ENCODE results near the gene SLC10A3. TPM values are rescaled to one million over a fixed set of nuclear protein-coding genes. Genes with fewer than 3 reads are reported as not detected.

Gene SLC10A3
- total RNA-seq, 1 donor from 2014 or later, result 28.9 TPM

- DNase-seq (ENCODE audit: low spot score), result no peak
- H3K9me3 Mint-ChIP-seq (ENCODE audit: low read depth), result no peaks in the 10 kb centered on the region
- no peak overlapping the region for H3K27ac Mint-ChIP-seq (ENCODE audit: unreplicated experiment)
- TF ChIP-seq CTCF (IDR thresholded peaks at IDR 0.05), result no peak
- H3K36me3 Mint-ChIP-seq (ENCODE audit: low read depth), result peaks cover 7% of the 10 kb centered on the region
- peaks cover 14% of the 10 kb centered on the region for H3K4me1 Mint-ChIP-seq (ENCODE audit: low read depth)
- H3K27me3 Mint-ChIP-seq (ENCODE audit: low read depth), result no peaks in the 10 kb centered on the region
- H3K4me3 Mint-ChIP-seq (ENCODE audit: unreplicated experiment), result no peak overlapping the region
Measured at GRCh38 chrX:154445776-154446175, 44.7 kb downstream of the SLC10A3 start.

- Mint-ChIP-seq H3K4me1 (ENCODE audit: low read depth) (peaks cover 14% of the 10 kb centered on the region), H3K36me3 (ENCODE audit: low read depth) (peaks cover 7% of the 10 kb centered on the region), H3K27ac (ENCODE audit: unreplicated experiment) (peak overlapping the region; percentile 61), H3K27me3 (ENCODE audit: low read depth) (no peaks in the 10 kb centered on the region), H3K9me3 (ENCODE audit: low read depth) (no peaks in the 10 kb centered on the region), H3K4me3 (ENCODE audit: unreplicated experiment) (peak overlapping the region; percentile 62)
- DNase-seq (ENCODE audit: low spot score), result peak; percentile 88
- no peak for TF ChIP-seq CTCF (IDR thresholded peaks at IDR 0.05)
Measured at GRCh38 chrX:154444755-154445246, 45.6 kb downstream of the SLC10A3 start.

GRCh38 chrX:154443992-154444754, 46.3 kb downstream of the SLC10A3 start, which contains the start of gene FAM50A:
FAM50A (plus strand) TSS chrX:154444141; CDS start chrX:154444236, 95 bp downstream.
- no peaks in the 10 kb centered on the region for H3K27me3 Mint-ChIP-seq (ENCODE audit: low read depth)
- H3K4me1 Mint-ChIP-seq (ENCODE audit: low read depth), result peaks cover 14% of the 10 kb centered on the region
- H3K9me3 Mint-ChIP-seq (ENCODE audit: low read depth), result no peaks in the 10 kb centered on the region
- peak; percentile 75 for DNase-seq (ENCODE audit: low spot score)
- peaks cover 7% of the 10 kb centered on the region for H3K36me3 Mint-ChIP-seq (ENCODE audit: low read depth)
- H3K4me3 Mint-ChIP-seq (ENCODE audit: unreplicated experiment), result peak within 1 kb of the TSS; percentile 69
- peak within 1 kb of the TSS; percentile 95 for H3K27ac Mint-ChIP-seq (ENCODE audit: unreplicated experiment)
- TF ChIP-seq CTCF (IDR thresholded peaks at IDR 0.05), result no peak

DNA sequence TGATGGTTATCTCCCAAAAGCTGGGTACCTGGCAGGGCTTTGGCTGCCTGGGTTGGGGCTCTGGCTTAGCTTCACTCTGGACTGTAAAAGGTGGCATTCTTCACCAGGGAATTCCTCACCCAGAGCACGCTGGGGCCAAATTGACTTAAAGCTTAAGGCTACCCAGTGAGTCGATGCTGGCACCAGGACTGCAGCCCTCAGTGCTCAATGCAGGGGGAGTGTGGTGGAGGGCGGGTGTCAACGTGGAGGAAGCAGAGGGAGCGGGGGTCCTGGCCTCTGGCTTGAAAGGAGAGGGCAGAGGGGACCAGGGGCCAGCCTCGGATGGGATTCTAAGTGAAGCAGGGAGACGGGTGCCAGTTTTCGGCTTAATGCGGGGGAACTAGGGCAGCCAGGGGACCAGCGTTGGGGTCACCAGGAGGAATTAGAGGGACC, 46.9 kb downstream of the SLC10A3 start:
- Mint-ChIP-seq H3K4me1 (ENCODE audit: low read depth) (peaks cover 18% of the 10 kb centered on the region), H3K9me3 (ENCODE audit: low read depth) (no peaks in the 10 kb centered on the region), H3K27me3 (ENCODE audit: low read depth) (no peaks in the 10 kb centered on the region), H3K36me3 (ENCODE audit: low read depth) (peaks cover 6% of the 10 kb centered on the region), H3K4me3 (ENCODE audit: unreplicated experiment) (peak overlapping the region; percentile 69), H3K27ac (ENCODE audit: unreplicated experiment) (peak overlapping the region; percentile 95)
- no peak for TF ChIP-seq CTCF (IDR thresholded peaks at IDR 0.05)
- DNase-seq (ENCODE audit: low spot score), result no peak

GRCh38 chrX:154441984-154442707, 48.3 kb downstream of the SLC10A3 start:
- Mint-ChIP-seq H3K9me3 (ENCODE audit: low read depth) (peaks cover 5% of the 10 kb centered on the region), H3K4me1 (ENCODE audit: low read depth) (peaks cover 23% of the 10 kb centered on the region), H3K27me3 (ENCODE audit: low read depth) (no peaks in the 10 kb centered on the region), H3K36me3 (ENCODE audit: low read depth) (peaks cover 7% of the 10 kb centered on the region), H3K27ac (ENCODE audit: unreplicated experiment) (no peak overlapping the region), H3K4me3 (ENCODE audit: unreplicated experiment) (no peak overlapping the region)
- DNase-seq (ENCODE audit: low spot score), result peak; percentile 92
- TF ChIP-seq CTCF (IDR thresholded peaks at IDR 0.05), result no peak
